ENCODE data around the gene AGBL4. TPM values are rescaled to one million over a fixed set of nuclear protein-coding genes. Genes with fewer than 3 reads are reported as not detected.
"Not testable (repeated sequence)": the region's sequence is repeated elsewhere in the genome, so short reads cannot be mapped to it uniquely, and the experiment has no call there.

AGBL4 gene
- total RNA-seq, 1 donor from 2014 or later, result not detected

- DNase-seq (ENCODE audit: low read depth, low spot score), result no peak
Measured at GRCh38 chr1:48558366-48558765, 1465.4 kb downstream of the AGBL4 start.

GRCh38 chr1:48556186-48556850, 1467.4 kb downstream of the AGBL4 start:
- DNase-seq (ENCODE audit: low read depth, low spot score), result no peak

- DNase-seq (ENCODE audit: low read depth, low spot score), result no peak
Measured at GRCh38 chr1:48555271-48555670, 1468.5 kb downstream of the AGBL4 start.

- DNase-seq (ENCODE audit: low read depth, low spot score), result no peak
Measured at GRCh38 chr1:48552903-48553606, 1470.7 kb downstream of the AGBL4 start.

GRCh38 chr1:48552420-48552819, 1471.3 kb downstream of the AGBL4 start:
- no peak for DNase-seq (ENCODE audit: low read depth, low spot score)

- no peak for DNase-seq (ENCODE audit: low read depth, low spot score)
Measured at GRCh38 chr1:48548985-48549384, 1474.8 kb downstream of the AGBL4 start.

GRCh38 chr1:48547561-48548220, 1476.1 kb downstream of the AGBL4 start:
- no peak for DNase-seq (ENCODE audit: low read depth, low spot score)

GRCh38 chr1:48543854-48544253, 1479.9 kb downstream of the AGBL4 start:
- DNase-seq (ENCODE audit: low read depth, low spot score), result no peak

- no peak for DNase-seq (ENCODE audit: low read depth, low spot score)
Measured at GRCh38 chr1:48540587-48540986, 1483.2 kb downstream of the AGBL4 start.

GRCh38 chr1:48536477-48536876, 1487.3 kb downstream of the AGBL4 start:
- DNase-seq (ENCODE audit: low read depth, low spot score), result no peak

- no peak for DNase-seq (ENCODE audit: low read depth, low spot score)
Measured at GRCh38 chr1:48532976-48533375, 1490.8 kb downstream of the AGBL4 start.

- no peak for DNase-seq (ENCODE audit: low read depth, low spot score)
Measured at GRCh38 chr1:48530727-48531351, 1492.9 kb downstream of the AGBL4 start.

GRCh38 chr1:48527051-48527450, 1496.7 kb downstream of the AGBL4 start:
- no peak for DNase-seq (ENCODE audit: low read depth, low spot score)

GRCh38 chr1:48526008-48526710, 1497.6 kb downstream of the AGBL4 start:
- DNase-seq (ENCODE audit: low read depth, low spot score), result no peak

- no peak for DNase-seq (ENCODE audit: low read depth, low spot score)
Measured at GRCh38 chr1:48524892-48525467, 1498.8 kb downstream of the AGBL4 start.

GRCh38 chr1:48523558-48523957, 1500.2 kb downstream of the AGBL4 start:
- DNase-seq (ENCODE audit: low read depth, low spot score), result no peak

GRCh38 chr1:48519896-48520295, 1503.9 kb downstream of the AGBL4 start:
- not testable (repeated sequence) for DNase-seq (ENCODE audit: low read depth, low spot score)

- no peak for DNase-seq (ENCODE audit: low read depth, low spot score)
Measured at GRCh38 chr1:48506870-48507269, 1516.9 kb downstream of the AGBL4 start.

- no peak for DNase-seq (ENCODE audit: low read depth, low spot score)
Measured at GRCh38 chr1:48500541-48501450, 1523.0 kb downstream of the AGBL4 start.

GRCh38 chr1:48499211-48499735, 1524.5 kb downstream of the AGBL4 start:
- DNase-seq (ENCODE audit: low read depth, low spot score), result no peak
